KMS-11 (cell line): ENCODE measurements around the gene NOM1.
A peak's percentile ranks its signal among the peaks of the same experiment; 100 is the strongest.

Experiments used
- H2AFZ ChIP-seq: fragments of 200-600 bp; sonication (generic); 2 replicates; pipeline ENCODE4 v1.6.1; 2016; ENCODE audit warnings: antibody characterized with exemption, mixed run types, low read depth
- H3K27ac ChIP-seq: fragments of 200-600 bp; sonication (generic); 2 replicates; pipeline ENCODE4 v1.6.1; 2016; ENCODE audit warnings: mild to moderate bottlenecking, mixed run types
- H3K27me3 ChIP-seq: fragments of 200-600 bp; sonication (generic); 2 replicates; pipeline ENCODE4 v1.6.1; 2017; ENCODE audit warnings: mild to moderate bottlenecking, low read depth, mixed run types, moderate library complexity; ENCODE audit not compliant: insufficient read depth
- H3K36me3 ChIP-seq: fragments of 200-600 bp; sonication (generic); 2 replicates; pipeline ENCODE4 v1.6.1; 2017; ENCODE audit warnings: mild to moderate bottlenecking, mixed run types; ENCODE audit not compliant: insufficient read depth
- H3K4me1 ChIP-seq: fragments of 200-600 bp; sonication (generic); 2 replicates; pipeline ENCODE4 v1.6.1; 2016; ENCODE audit warnings: mild to moderate bottlenecking, low read depth, mixed run types; ENCODE audit not compliant: poor library complexity, severe bottlenecking
- H3K4me2 ChIP-seq: fragments of 200-600 bp; sonication (generic); 2 replicates; pipeline ENCODE4 v1.7.0; 2016; ENCODE audit warnings: mild to moderate bottlenecking, mixed run types
- H3K4me3 ChIP-seq: fragments of 200-600 bp; sonication (generic); IDR thresholded peaks from 2 replicates; pipeline ENCODE4 v1.6.1; 2017; ENCODE audit warnings: low read depth, low read length, mixed read lengths; ENCODE audit not compliant: insufficient read depth
- H3K79me2 ChIP-seq: fragments of 200-600 bp; sonication (generic); 2 replicates; pipeline ENCODE4 v1.6.1; 2016; ENCODE audit warnings: low read depth, mixed run types; ENCODE audit not compliant: insufficient read depth
- H3K9ac ChIP-seq: fragments of 200-600 bp; sonication (generic); 2 replicates; pipeline ENCODE4 v1.6.1; 2016; ENCODE audit warnings: mild to moderate bottlenecking, mixed run types
- H4K20me1 ChIP-seq: fragments of 200-600 bp; sonication (generic); 2 replicates; pipeline ENCODE4 v1.6.1; 2016; ENCODE audit warnings: mild to moderate bottlenecking, mixed run types; ENCODE audit not compliant: insufficient read depth
- CTCF ChIP-seq: fragments of 200-600 bp; sonication (generic); conservative IDR thresholded peaks from 2 replicates; pipeline ENCODE4 v1.6.1; 2017; ENCODE audit warnings: low read depth, mild to moderate bottlenecking, antibody characterized with exemption, low read length, moderate library complexity, mixed read lengths

The NOM1 gene

GRCh38 chr7:156968183-156968582, 18.7 kb downstream of the NOM1 start:
- Histone ChIP-seq H3K36me3 (peaks cover 9% of the 10 kb centered on the region; the same call in 1 of the 2 replicates), H3K4me1 (no peaks in the 10 kb centered on the region), H4K20me1 (no peaks in the 10 kb centered on the region), H3K4me3 (no peak overlapping the region), H3K27ac (no peak overlapping the region), H3K9ac (no peak overlapping the region), H2AFZ (no peak overlapping the region), H3K4me2 (no peak overlapping the region), H3K27me3 (no peaks in the 10 kb centered on the region), H3K79me2 (no peaks in the 10 kb centered on the region)
- no peak for TF ChIP-seq CTCF

- H3K9ac ChIP-seq, result no peak overlapping the region
- H3K79me2 ChIP-seq, result no peaks in the 10 kb centered on the region; the same call in 1 of the 2 replicates
- no peak overlapping the region for H3K4me2 ChIP-seq
- H2AFZ ChIP-seq, result no peak overlapping the region
- H3K27me3 ChIP-seq, result no peaks in the 10 kb centered on the region
- no peak overlapping the region for H3K27ac ChIP-seq
- H3K4me1 ChIP-seq, result peaks cover 3% of the 10 kb centered on the region
- peaks cover 7% of the 10 kb centered on the region; the same call in 1 of the 2 replicates for H3K36me3 ChIP-seq
- no peaks in the 10 kb centered on the region for H4K20me1 ChIP-seq
- TF ChIP-seq CTCF, result peak; percentile 73
- no peak overlapping the region for H3K4me3 ChIP-seq
Observed at GRCh38 chr7:156969972-156970420, 20.5 kb downstream of the NOM1 start.

GRCh38 chr7:156975620-156976019, 26.1 kb downstream of the NOM1 start:
- Histone ChIP-seq H3K4me1 (peaks cover 3% of the 10 kb centered on the region), H3K9ac (no peak overlapping the region), H3K4me2 (no peak overlapping the region), H3K36me3 (no peaks in the 10 kb centered on the region), H3K27me3 (no peaks in the 10 kb centered on the region), H4K20me1 (no peaks in the 10 kb centered on the region), H2AFZ (no peak overlapping the region), H3K27ac (no peak overlapping the region), H3K4me3 (no peak overlapping the region), H3K79me2 (no peaks in the 10 kb centered on the region; the same call in 1 of the 2 replicates)
- no peak for TF ChIP-seq CTCF

- no peak overlapping the region for H2AFZ ChIP-seq
Observed at GRCh38 chr7:156979007-156979606, 29.6 kb downstream of the NOM1 start.

More at GRCh38 chr7:156979007-156979606, 29.6 kb downstream of the NOM1 start:
- no peaks in the 10 kb centered on the region for H3K79me2 ChIP-seq
- no peak overlapping the region for H3K27ac ChIP-seq
- H3K27me3 ChIP-seq, result no peaks in the 10 kb centered on the region
- H3K4me3 ChIP-seq, result no peak overlapping the region
- H3K4me1 ChIP-seq, result peaks cover 3% of the 10 kb centered on the region
- no peaks in the 10 kb centered on the region for H3K36me3 ChIP-seq
- no peak for TF ChIP-seq CTCF
- H3K9ac ChIP-seq, result no peak overlapping the region
- no peaks in the 10 kb centered on the region for H4K20me1 ChIP-seq
- no peak overlapping the region for H3K4me2 ChIP-seq
